ENCODE measurements around the gene GPATCH2. TPM values are rescaled to one million over a fixed set of nuclear protein-coding genes. Genes with fewer than 3 reads are reported as not detected.

Gene GPATCH2
- total RNA-seq, 1 donor = 20.6 TPM

DNA sequence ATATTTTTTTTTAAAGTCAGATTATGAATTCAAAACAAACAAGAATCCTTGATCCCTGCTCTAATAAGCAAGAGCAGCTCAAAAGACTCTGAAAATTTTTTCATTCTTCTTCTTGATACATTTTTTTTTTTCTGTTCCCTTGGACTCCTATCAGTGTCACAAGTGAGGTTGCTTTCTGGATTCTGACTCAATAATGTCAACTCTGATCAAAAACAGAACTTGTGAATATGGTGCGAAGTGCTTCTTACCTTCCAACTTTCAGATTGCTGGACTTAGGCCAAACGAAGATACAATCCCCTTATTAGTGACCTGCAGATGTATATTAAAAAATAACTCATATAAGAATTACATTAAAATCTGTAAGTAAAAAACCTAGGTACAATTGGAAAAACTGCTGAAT lies 136.1 kb downstream of the GPATCH2 start:
- Histone ChIP-seq H3K79me2 (ENCODE audit: insufficient read depth, low read length) (no peaks in the 10 kb centered on the region), H3K27me3 (ENCODE audit: insufficient read depth, low read length) (no peaks in the 10 kb centered on the region), H3K36me3 (ENCODE audit: insufficient read depth, low read length) (no peaks in the 10 kb centered on the region), H4K20me1 (ENCODE audit: insufficient read depth, low read length) (no peaks in the 10 kb centered on the region), H3K4me1 (ENCODE audit: insufficient read depth, low read length) (no peaks in the 10 kb centered on the region), H2AFZ (ENCODE audit: low read length) (no peak overlapping the region), H3K4me3 (ENCODE audit: insufficient read depth, low read length) (no peak overlapping the region), H3K27ac (ENCODE audit: low read depth, low read length) (no peak overlapping the region), H3K4me2 (ENCODE audit: insufficient read depth, low read length) (no peak overlapping the region), H3K9me3 (ENCODE audit: low read depth, low read length) (no peaks in the 10 kb centered on the region)
- TF ChIP-seq, protein P1, sequence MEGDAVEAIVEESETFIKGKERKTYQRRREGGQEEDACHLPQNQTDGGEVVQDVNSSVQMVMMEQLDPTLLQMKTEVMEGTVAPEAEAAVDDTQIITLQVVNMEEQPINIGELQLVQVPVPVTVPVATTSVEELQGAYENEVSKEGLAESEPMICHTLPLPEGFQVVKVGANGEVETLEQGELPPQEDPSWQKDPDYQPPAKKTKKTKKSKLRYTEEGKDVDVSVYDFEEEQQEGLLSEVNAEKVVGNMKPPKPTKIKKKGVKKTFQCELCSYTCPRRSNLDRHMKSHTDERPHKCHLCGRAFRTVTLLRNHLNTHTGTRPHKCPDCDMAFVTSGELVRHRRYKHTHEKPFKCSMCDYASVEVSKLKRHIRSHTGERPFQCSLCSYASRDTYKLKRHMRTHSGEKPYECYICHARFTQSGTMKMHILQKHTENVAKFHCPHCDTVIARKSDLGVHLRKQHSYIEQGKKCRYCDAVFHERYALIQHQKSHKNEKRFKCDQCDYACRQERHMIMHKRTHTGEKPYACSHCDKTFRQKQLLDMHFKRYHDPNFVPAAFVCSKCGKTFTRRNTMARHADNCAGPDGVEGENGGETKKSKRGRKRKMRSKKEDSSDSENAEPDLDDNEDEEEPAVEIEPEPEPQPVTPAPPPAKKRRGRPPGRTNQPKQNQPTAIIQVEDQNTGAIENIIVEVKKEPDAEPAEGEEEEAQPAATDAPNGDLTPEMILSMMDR (IDR thresholded peaks at IDR 0.05; ENCODE audit: extremely low read depth, low read depth, low read length) = no peak
- no peak for DNase-seq (ENCODE audit: insufficient read length, low spot score, missing footprints)

DNA sequence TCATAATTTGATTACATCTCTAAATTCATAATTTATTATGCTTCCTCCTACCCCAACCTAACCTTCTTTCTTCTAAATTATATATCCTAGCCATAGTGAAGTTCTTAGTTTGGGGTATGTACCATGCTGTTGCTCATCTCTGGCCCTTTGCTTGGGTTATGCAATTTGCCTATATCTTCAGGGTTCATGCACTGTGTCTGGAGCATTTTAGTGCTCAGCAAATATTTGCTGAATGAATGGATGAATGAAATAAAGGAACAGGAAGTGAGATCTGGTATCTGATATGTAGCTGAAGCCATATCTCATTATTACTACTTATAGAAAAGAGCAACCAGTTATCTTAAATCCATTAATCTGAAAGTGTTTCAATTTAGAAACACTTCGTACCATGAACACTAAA lies 137.6 kb downstream of the GPATCH2 start:
- no peak overlapping the region for H3K27ac ChIP-seq (ENCODE audit: low read depth, low read length)
- H3K79me2 ChIP-seq (ENCODE audit: insufficient read depth, low read length) = no peaks in the 10 kb centered on the region
- H3K4me1 ChIP-seq (ENCODE audit: insufficient read depth, low read length) = no peaks in the 10 kb centered on the region
- no peaks in the 10 kb centered on the region for H3K9me3 ChIP-seq (ENCODE audit: low read depth, low read length)
- no peaks in the 10 kb centered on the region for H3K36me3 ChIP-seq (ENCODE audit: insufficient read depth, low read length)
- no peaks in the 10 kb centered on the region for H4K20me1 ChIP-seq (ENCODE audit: insufficient read depth, low read length)
- DNase-seq (ENCODE audit: insufficient read length, low spot score, missing footprints) = no peak
- no peaks in the 10 kb centered on the region for H3K27me3 ChIP-seq (ENCODE audit: insufficient read depth, low read length)
- no peak overlapping the region for H3K4me3 ChIP-seq (ENCODE audit: insufficient read depth, low read length)
- TF ChIP-seq, protein P1 (IDR thresholded peaks at IDR 0.05; ENCODE audit: extremely low read depth, low read depth, low read length) = no peak
- H3K4me2 ChIP-seq (ENCODE audit: insufficient read depth, low read length) = no peak overlapping the region
- H2AFZ ChIP-seq (ENCODE audit: low read length) = no peak overlapping the region

DNA sequence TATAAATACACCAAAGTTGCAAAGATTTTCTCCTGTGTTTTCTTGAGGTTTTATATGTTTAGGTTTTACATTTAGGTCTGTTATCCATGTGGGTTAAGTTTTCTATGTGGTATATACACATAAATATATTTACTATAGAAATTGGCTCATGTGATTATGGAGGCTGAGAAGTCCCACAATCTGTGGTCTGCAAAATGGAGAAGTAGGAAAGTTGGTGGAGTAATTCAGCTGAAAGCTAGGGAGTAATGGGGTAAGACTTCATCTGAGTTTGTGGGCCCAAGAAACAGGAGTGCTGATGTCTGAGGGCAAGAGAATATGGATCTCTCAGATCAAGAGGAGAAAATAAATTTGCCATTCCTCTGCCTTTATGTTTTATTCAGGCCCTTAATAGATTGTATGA lies 146.0 kb downstream of the GPATCH2 start:
- no peak overlapping the region for H2AFZ ChIP-seq (ENCODE audit: low read length)
- no peak overlapping the region for H3K27ac ChIP-seq (ENCODE audit: low read depth, low read length)
- no peak for DNase-seq (ENCODE audit: insufficient read length, low spot score, missing footprints)
- peaks cover 3% of the 10 kb centered on the region for H4K20me1 ChIP-seq (ENCODE audit: insufficient read depth, low read length)
- peaks cover 8% of the 10 kb centered on the region for H3K4me1 ChIP-seq (ENCODE audit: insufficient read depth, low read length)
- TF ChIP-seq, protein P1 (IDR thresholded peaks at IDR 0.05; ENCODE audit: extremely low read depth, low read depth, low read length) = no peak
- no peaks in the 10 kb centered on the region for H3K9me3 ChIP-seq (ENCODE audit: low read depth, low read length)
- no peak overlapping the region for H3K4me3 ChIP-seq (ENCODE audit: insufficient read depth, low read length)
- H3K36me3 ChIP-seq (ENCODE audit: insufficient read depth, low read length) = no peaks in the 10 kb centered on the region
- H3K79me2 ChIP-seq (ENCODE audit: insufficient read depth, low read length) = no peaks in the 10 kb centered on the region
- H3K27me3 ChIP-seq (ENCODE audit: insufficient read depth, low read length) = no peaks in the 10 kb centered on the region
- no peak overlapping the region for H3K4me2 ChIP-seq (ENCODE audit: insufficient read depth, low read length)

DNA sequence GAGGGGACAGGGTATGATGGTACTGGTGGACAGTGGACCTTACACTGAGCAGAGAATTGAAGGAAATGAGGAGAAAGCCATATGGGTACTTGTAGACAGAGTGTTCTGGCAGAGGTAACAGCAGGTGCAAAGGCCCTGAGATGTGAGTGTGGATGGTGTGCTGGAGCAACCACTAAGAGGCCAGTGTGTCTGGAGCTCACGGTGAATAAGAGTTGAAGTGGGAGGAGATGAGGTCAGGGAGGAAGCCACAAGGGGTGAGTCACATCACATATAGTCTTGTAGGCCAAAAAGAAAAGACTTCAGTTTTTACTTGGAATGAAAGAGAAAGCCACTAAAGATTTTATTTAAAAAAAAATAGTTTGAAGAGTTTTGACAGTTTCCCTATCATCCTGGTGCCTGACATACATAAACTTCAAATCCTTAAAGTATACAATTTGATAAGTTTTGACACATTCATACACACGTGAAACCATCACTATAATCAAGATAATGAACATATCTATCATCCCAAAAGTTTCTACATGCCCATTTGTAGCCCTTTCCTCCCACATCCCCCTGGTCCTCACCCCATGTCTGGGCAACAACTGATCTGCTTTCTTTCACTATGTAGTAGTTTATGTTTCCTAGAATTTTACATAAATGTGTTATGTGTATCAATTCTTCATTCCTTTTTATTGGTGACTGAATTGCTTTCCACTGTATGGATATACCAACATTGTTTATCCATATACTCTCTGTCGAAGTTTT lies 148.4 kb downstream of the GPATCH2 start:
- peaks cover 8% of the 10 kb centered on the region for H3K4me1 ChIP-seq (ENCODE audit: insufficient read depth, low read length)
- peaks cover 3% of the 10 kb centered on the region for H4K20me1 ChIP-seq (ENCODE audit: insufficient read depth, low read length)
- H3K27ac ChIP-seq (ENCODE audit: low read depth, low read length) = peak overlapping the region; percentile 45
- H3K4me2 ChIP-seq (ENCODE audit: insufficient read depth, low read length) = no peak overlapping the region
- TF ChIP-seq, protein P1 (IDR thresholded peaks at IDR 0.05; ENCODE audit: extremely low read depth, low read depth, low read length) = no peak
- no peaks in the 10 kb centered on the region for H3K27me3 ChIP-seq (ENCODE audit: insufficient read depth, low read length)
- no peak overlapping the region for H3K4me3 ChIP-seq (ENCODE audit: insufficient read depth, low read length)
- no peaks in the 10 kb centered on the region for H3K36me3 ChIP-seq (ENCODE audit: insufficient read depth, low read length)
- DNase-seq (ENCODE audit: insufficient read length, low spot score, missing footprints) = peak; percentile 60
- no peak overlapping the region for H2AFZ ChIP-seq (ENCODE audit: low read length)
- no peaks in the 10 kb centered on the region for H3K9me3 ChIP-seq (ENCODE audit: low read depth, low read length)
- no peaks in the 10 kb centered on the region for H3K79me2 ChIP-seq (ENCODE audit: insufficient read depth, low read length)

All from osteoblast (primary cell).